Endodermal cell (in vitro differentiated cells): ENCODE results near the gene ERMARD. TPM values are rescaled to one million over a fixed set of nuclear protein-coding genes. Genes with fewer than 3 reads are reported as not detected.

Experiments
- DNase-seq: peaks from one replicate; pipeline ENCODE4 v3.0.0-alpha.2; 2017
- H3K27ac ChIP-seq: 2 replicates; pipeline ENCODE4 v1.5.1; 2013; ENCODE audit warnings: mild to moderate bottlenecking, low read depth, low read length, moderate library complexity
- H3K27me3 ChIP-seq: 2 replicates; pipeline ENCODE4 v1.6.1; 2013; ENCODE audit warnings: mild to moderate bottlenecking, low read length, moderate library complexity; ENCODE audit not compliant: insufficient read depth, control insufficient read depth, poor library complexity, severe bottlenecking
- H3K36me3 ChIP-seq: 2 replicates; pipeline ENCODE4 v1.7.0; 2013; ENCODE audit warnings: mild to moderate bottlenecking, low read length, moderate library complexity; ENCODE audit not compliant: control insufficient read depth, insufficient read depth
- H3K4me1 ChIP-seq: one replicate; pipeline ENCODE4 v1.7.0; 2013; ENCODE audit warnings: low read length; ENCODE audit not compliant: control insufficient read depth, insufficient read depth
- H3K4me3 ChIP-seq: 2 replicates; pipeline ENCODE4 v1.5.1; 2013; ENCODE audit warnings: mild to moderate bottlenecking, low read length, moderate library complexity
- H3K9ac ChIP-seq: 2 replicates; pipeline ENCODE4 v1.6.1; 2013; ENCODE audit warnings: mild to moderate bottlenecking, low read length, moderate library complexity; ENCODE audit not compliant: poor library complexity, severe bottlenecking; ENCODE audit errors: extremely low read depth
- H3K9me3 ChIP-seq: 2 replicates; pipeline ENCODE4 v1.6.1; 2013; ENCODE audit warnings: mild to moderate bottlenecking, low read length, moderate library complexity; ENCODE audit not compliant: control insufficient read depth
- H3K27ac Mint-ChIP-seq: 2 replicates; pipeline ENCODE4 v1.8.0; 2020; ENCODE audit warnings: mixed read lengths
- H3K27me3 Mint-ChIP-seq: 2 replicates; pipeline ENCODE4 v1.8.0; 2021; ENCODE audit warnings: mild to moderate bottlenecking, mixed read lengths; ENCODE audit not compliant: insufficient read depth
- H3K36me3 Mint-ChIP-seq: 2 replicates; pipeline ENCODE4 v1.8.0; 2020; ENCODE audit warnings: low read depth, mixed read lengths
- H3K4me1 Mint-ChIP-seq: 2 replicates; pipeline ENCODE4 v1.8.0; 2020; ENCODE audit warnings: mixed read lengths
- H3K4me3 Mint-ChIP-seq: 2 replicates; pipeline ENCODE4 v1.8.0; 2020; ENCODE audit warnings: mild to moderate bottlenecking, moderate library complexity, mixed read lengths
- H3K9me3 Mint-ChIP-seq: 2 replicates; pipeline ENCODE4 v1.8.0; 2020; ENCODE audit warnings: mild to moderate bottlenecking, mixed read lengths
- WGBS, 2 experiments: methylation state at CpG; one replicate each; pipeline versions ENCODE4 v1.1.5 to v1.1.7; 2013; ENCODE audit warnings: missing lambda C conversion rate in 2 of 2, mixed read lengths in 1 of 2; ENCODE audit not compliant: insufficient coverage in 1 of 2, insufficient read length in 1 of 2; 5-methylcytosine and 5-hydroxymethylcytosine counted together
- total RNA-seq, 2 donors: library from RNA; stranded (reverse); fragmentation: NEBNext Ultra II Directional in 1 of 2; extraction: Animal tissue kit (Norgen Biotek cat#: 25700) in 1 of 2; gene quantifications; 2 replicates in 1 of 2; 3 replicates in 1 of 2; pipeline ENCODE4 v1.2.1, GENCODE V29; 2021
- TF ChIP-seq, protein P1 (sequence below): fragments of 200-600 bp; sonication (generic); conservative IDR thresholded peaks from 2 replicates; pipeline ENCODE4 v1.5.0; 2021; ENCODE audit warnings: antibody characterized with exemption, mild to moderate bottlenecking

The ERMARD gene
- total RNA-seq, 2 donors from 2014 or later: 14.4 to 24.2 TPM

DNA sequence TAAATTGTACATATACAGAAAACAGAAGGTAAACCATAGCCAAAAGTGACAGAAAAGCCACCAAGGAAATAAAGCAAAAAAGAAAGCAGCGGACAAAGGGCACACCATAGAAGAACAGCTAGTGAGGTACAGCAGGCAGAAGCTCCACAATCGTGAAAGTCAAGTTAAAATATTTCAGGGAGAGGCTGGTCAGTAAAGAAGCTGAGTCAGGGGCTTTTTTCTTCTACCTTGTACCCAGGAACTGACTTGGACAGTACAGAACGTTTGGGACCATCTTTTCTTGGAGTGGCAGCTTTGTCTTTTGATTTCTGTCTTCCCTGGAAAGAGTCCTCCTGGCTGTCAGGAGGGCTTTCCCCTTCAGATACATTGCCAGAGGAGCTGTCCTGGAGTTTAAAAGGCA is 41.4 kb upstream of the ERMARD start:
- Histone ChIP-seq H3K4me1 (no peaks in the 10 kb centered on the region), H3K9me3 (no peaks in the 10 kb centered on the region), H3K27ac (no peak overlapping the region), H3K4me3 (no peak overlapping the region), H3K36me3 (peaks cover 85% of the 10 kb centered on the region), H3K9ac (no peak overlapping the region), H3K27me3 (no peaks in the 10 kb centered on the region)
- no peak for DNase-seq
- no peaks in the 10 kb centered on the region for H3K9me3 Mint-ChIP-seq
- peaks cover 40% of the 10 kb centered on the region for H3K36me3 Mint-ChIP-seq
- TF ChIP-seq, protein P1, sequence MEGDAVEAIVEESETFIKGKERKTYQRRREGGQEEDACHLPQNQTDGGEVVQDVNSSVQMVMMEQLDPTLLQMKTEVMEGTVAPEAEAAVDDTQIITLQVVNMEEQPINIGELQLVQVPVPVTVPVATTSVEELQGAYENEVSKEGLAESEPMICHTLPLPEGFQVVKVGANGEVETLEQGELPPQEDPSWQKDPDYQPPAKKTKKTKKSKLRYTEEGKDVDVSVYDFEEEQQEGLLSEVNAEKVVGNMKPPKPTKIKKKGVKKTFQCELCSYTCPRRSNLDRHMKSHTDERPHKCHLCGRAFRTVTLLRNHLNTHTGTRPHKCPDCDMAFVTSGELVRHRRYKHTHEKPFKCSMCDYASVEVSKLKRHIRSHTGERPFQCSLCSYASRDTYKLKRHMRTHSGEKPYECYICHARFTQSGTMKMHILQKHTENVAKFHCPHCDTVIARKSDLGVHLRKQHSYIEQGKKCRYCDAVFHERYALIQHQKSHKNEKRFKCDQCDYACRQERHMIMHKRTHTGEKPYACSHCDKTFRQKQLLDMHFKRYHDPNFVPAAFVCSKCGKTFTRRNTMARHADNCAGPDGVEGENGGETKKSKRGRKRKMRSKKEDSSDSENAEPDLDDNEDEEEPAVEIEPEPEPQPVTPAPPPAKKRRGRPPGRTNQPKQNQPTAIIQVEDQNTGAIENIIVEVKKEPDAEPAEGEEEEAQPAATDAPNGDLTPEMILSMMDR: no peak
- no peak overlapping the region for H3K4me3 Mint-ChIP-seq
- H3K27me3 Mint-ChIP-seq: no peaks in the 10 kb centered on the region
- H3K27ac Mint-ChIP-seq: peak overlapping the region; percentile 18
- WGBS, 2 experiments: 87 to 100% methylated on average over 3 of the region's 3 CpGs
- peaks cover under 1% of the 10 kb centered on the region for H3K4me1 Mint-ChIP-seq

DNA sequence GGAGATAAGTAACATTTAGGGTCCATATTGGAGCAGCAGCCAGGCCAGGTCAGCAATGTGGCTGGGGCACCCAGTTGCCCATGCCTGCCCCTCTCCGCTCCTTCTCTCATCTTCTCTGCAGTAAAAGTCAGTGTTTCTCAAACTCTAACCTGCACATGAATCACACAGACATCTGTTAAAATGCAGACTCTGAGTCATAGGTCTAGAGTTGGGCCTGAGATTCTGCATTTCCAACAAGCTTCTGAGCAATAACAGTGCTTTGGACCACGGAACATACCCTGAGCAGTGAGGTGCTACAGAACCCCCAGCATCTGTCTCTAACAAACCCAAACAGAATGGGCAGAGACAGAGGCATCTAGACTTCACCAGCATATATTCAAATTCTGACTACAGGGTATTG is 37.2 kb upstream of the ERMARD start:
- H3K9me3 ChIP-seq: no peaks in the 10 kb centered on the region
- no peaks in the 10 kb centered on the region for H3K27me3 ChIP-seq
- TF ChIP-seq, protein P1: no peak
- Mint-ChIP-seq H3K36me3 (peaks cover 61% of the 10 kb centered on the region), H3K4me1 (no peaks in the 10 kb centered on the region), H3K9me3 (no peaks in the 10 kb centered on the region), H3K27me3 (no peaks in the 10 kb centered on the region), H3K4me3 (no peak overlapping the region), H3K27ac (no peak overlapping the region)
- H3K9ac ChIP-seq: no peak overlapping the region
- no peak for DNase-seq
- H3K36me3 ChIP-seq: peaks cover 91% of the 10 kb centered on the region
- WGBS, 2 experiments: 95 to 99% methylated on average over 2 of the region's 2 CpGs
- H3K4me1 ChIP-seq: no peaks in the 10 kb centered on the region
- no peak overlapping the region for H3K27ac ChIP-seq
- H3K4me3 ChIP-seq: no peak overlapping the region

DNA sequence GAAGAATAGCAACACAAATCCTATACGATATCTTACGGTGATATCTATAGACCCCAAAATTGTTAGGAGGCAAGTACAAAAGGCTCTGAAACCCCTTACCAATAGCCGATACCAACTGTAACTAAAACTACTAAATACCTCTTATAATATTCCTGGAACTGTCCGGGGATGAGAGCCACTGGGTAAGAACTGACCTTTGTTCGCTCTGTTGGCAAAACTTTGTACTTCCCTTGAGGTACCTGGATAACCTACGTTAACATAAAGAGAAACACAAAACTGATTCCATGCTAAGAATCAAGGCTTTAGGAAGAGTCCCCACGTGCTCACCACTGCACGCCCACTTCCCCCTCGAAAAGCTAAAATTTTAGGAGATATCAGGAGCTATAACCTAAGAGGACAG is 36.8 kb upstream of the ERMARD start:
- Histone ChIP-seq H3K27ac (no peak overlapping the region), H3K4me1 (no peaks in the 10 kb centered on the region), H3K4me3 (no peak overlapping the region), H3K9ac (no peak overlapping the region), H3K9me3 (no peaks in the 10 kb centered on the region), H3K27me3 (no peaks in the 10 kb centered on the region), H3K36me3 (peaks cover 91% of the 10 kb centered on the region)
- Mint-ChIP-seq H3K4me3 (no peak overlapping the region), H3K27me3 (no peaks in the 10 kb centered on the region), H3K4me1 (no peaks in the 10 kb centered on the region), H3K36me3 (peaks cover 60% of the 10 kb centered on the region), H3K27ac (no peak overlapping the region), H3K9me3 (no peaks in the 10 kb centered on the region)
- no peak for DNase-seq
- TF ChIP-seq, protein P1: no peak
- WGBS, 2 experiments: 96 to 97% methylated on average over 8 to 9 of the region's 9 CpGs
